Measurements from ENCODE around the gene ABHD16A.
A peak's percentile ranks its signal among the peaks of the same experiment; 100 is the strongest.

Gene ABHD16A

DNA sequence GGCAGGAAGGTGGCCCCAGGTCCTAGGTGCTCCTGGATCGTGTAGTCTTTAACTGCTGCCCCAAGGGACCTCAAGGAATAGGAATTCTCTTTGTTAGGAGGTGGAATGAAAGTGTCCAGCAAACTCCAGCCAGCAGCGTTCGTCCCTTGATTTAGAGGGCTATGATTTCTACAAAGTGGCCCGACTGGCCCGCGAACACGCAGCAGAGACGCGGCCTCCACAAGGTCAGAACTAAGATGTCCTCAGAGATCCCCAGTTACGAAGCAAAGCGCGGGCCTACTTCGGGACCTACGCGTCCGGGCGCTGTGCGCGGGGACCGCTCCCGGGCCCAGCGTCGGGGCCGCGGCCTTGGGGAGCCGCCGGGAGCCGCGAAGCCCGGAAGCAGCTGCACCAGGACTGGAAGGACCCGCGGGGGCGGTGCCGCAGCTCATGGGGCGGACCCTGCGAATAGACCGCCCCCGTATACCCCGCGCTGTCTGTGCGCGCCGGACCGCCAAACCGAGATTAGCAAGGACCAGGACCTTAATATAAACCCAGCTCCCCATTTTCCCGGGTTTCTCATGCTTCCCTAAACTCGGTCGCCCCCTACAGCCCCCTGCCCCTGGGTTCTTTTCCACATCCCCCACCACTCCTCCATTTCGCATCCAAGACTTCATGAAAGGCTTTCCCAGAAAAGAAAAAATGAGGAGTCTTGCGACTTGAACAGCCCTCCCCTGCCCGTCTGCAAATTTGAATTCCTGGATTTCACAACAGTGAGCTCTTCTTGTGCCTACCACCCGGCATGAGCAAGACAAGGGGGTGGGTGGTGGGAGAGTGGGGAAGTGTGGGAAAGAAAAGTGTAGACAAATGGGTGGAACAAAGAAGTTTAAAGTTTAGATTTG, 42.5 kb downstream of the ABHD16A start, which contains the start of gene C6orf47:
Gene C6orf47 (minus strand): TSS at position 398 of the 881 bp plus-strand sequence. CDS start 831 bp downstream, outside the sequence.
- DNase-seq: peak; percentile 79 to 87

DNA sequence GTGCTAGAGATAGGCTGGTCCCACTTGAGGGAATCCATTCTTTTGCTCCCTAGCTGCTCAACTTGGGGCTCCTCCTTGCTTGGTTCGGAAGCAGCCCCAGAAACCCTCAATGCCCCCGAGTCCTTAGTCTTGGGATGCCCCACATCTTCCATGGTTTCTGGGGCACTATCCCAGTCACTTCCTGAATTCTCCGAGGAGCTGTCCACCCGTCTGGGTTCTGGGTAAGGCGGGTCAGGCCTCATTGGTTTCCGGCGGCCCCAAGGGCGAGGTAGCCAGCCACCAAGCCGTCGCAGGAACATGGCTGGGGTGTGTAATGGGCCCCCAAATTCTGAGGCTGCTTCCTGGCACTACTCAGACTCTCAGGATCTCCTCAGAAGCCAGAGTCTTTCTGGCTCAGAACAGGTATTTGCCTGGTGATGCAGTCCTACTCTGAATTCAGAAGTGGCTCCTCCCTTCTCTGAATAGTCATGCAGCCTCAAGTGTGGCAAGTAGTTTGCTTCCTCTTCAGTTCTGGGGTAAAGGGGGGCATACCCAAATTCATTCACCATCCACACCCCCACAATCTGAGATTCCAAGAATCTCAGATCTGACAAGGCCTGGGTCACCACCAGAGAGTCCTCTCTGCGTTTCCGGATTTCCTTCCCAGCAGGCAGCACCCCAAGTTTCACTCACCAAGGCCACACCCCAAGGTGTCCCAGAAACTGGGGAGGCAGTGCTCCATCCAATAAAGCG, 43.3 kb downstream of the ABHD16A start:
- no peak for DNase-seq

DNA sequence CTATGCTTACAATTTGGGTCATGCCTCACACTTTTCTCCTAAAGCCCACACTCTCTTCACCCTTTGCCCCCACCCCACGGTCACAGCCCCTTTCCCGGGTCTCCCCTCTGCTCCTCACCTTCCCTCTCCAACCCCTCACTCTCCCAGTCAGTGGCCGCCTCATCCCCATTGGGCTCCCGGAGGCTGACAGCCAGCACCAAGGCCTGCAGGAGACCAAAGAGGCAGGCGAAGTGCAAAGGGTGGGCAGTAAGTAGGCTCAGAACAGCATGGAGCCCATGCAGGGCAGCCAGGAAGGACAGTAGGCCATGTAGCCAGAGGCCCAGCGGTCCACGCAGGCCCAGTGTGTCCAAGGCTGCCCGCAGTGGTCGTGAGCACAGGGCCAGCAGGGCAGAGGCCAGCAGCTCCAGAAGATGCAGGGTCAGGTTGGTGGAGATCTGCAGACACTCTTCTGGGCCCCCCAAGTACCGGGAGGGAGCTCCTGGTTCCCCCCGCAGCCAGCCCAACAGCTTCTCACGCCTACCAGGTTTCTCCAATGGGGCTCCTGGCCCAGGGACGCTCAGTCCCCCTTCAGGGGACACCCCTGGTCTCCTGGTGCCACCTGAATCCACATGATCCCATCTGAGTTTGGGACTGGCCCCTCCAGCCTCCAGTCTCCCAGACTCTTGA, 44.0 kb downstream of the ABHD16A start:
- DNase-seq: no peak

DNA sequence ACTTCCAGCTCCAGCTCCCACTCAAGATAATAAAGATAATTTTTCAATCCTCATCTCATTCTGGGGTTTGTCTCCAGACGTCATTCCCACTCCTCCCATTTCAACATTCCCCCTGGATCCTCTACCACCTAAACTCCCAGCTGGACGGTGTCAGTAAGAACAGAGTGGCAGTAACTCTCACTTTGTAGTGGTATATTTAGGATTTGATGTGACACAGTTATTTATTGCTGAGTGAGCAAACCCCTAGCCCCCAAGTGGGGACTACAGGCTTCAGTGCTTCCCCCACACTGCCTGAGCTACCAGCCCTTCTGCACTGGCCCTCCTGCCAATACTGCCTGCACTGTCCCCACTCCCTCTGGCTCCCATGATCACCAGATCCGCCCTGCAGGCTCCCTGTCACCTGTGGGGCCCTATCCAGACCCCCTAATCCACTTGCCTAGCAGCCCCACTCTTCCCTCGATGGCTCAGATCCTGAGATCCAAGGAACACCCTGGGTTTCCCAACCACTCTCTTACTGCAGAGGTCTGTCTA, 44.9 kb downstream of the ABHD16A start:
- no peak for DNase-seq

DNA sequence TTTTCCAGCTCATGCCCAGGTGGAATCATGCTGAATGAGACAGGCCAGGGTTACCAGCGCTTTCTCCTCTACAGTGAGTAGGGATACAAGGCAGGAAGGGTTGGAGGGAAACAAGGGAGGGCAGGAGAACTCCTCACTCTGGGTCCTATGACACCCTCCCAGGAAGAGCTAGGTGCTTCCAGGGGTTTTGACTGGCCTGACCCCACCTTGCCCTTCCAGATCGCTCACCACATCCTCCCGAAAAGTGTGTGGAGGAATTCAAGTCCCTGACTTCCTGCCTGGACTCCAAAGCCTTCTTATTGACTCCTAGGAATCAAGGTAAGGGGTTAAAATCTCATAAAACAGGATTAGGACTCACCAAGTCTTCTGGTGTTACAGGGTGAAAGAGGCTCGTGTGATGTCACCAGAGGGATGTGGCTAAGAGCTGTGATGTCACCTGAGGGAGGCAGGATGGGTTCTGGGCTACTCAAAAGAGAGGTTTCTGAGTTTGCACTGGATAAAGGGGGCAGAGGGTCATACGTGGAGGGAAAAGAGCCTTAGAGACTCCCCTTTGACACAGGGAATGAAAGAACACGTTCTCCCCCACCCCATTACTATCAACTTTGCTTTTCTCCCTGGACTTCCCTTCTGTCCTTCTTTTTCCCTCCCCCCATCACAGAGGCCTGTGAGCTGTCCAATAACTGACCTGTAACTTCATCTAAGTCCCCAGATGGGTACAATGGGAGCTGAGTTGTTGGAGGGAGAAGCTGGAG, 45.5 kb downstream of the ABHD16A start:
- no peak for DNase-seq

DNA sequence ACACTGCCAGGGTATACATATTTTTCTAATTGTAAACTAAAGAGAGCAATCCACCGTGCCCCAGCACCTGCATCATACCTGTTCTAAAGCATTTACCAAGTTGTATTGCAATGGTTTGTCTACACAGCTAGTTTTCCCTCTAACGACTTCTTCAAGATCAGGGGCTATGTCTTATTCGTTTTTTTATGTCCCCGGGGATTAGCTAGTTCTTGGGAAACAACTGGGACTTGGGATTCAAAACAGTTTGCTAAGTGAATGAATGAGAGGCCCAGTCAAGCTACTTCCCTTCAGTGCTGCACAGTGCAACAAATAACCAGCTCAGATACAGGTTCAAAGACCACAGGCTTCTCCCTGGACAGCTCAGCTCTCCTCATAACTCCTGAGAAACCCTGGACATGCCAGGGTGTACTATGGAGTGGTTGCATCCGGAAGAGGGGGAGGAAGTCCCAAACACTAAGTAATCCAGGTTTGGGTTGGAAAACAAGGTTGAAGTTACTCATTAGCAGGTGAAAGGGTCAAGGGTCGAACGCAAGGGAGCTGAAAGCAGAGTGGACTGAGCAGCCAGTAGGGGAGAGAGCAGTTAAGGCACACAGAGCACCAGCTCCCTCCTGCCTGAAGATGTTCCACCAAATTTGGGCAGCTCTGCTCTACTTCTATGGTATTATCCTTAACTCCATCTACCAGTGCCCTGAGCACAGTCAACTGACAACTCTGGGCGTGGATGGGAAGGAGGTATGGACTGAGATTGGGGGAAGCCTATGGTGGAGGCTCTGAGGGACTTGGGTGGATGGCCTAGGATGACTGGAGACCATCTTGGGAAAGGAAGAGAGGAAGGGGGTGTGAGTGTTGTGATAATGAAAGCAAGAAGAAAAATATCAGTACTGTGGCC, 47.5 kb downstream of the ABHD16A start, which contains the start of gene APOM:
Gene APOM (plus strand): TSS at position 546 of the 889 bp plus-strand sequence. CDS start 73 bp downstream, at position 619.
- no peak for DNase-seq

DNA sequence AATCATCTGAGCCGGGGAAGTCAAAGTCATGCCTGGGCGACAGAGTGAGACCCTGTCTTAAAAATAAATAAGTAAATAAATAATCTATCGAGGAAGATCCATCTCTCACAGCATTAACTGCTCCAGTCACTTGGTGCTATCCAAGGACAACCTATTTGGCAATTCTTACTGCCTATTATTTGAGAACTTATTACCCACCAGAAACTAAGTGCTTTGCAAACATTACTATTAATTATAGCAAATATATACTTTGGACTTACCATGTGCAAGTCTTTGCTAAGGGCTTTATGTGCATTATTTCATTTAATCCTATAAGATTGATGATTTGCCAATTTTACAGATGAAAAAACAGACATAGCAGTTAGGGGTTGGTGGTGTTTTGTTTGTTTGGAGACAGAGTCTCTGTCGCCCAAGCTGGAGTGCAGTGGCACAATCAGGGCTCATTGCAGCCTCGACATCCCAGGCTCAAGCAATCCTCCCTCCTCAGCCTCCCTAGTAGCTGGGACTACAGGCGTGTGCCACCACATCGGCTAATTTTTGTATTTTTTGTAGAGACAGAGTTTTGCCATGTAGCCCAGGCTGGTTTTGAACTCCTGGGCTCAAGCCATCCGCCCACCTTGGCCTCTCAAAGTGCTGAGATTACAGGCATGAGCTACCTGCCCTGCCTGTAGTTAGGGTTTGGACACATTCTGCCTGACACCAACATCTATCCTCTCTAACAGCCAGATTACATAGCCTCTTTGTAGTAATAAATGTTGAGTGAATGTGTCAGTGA, 48.4 kb downstream of the ABHD16A start:
- DNase-seq: no peak

DNA sequence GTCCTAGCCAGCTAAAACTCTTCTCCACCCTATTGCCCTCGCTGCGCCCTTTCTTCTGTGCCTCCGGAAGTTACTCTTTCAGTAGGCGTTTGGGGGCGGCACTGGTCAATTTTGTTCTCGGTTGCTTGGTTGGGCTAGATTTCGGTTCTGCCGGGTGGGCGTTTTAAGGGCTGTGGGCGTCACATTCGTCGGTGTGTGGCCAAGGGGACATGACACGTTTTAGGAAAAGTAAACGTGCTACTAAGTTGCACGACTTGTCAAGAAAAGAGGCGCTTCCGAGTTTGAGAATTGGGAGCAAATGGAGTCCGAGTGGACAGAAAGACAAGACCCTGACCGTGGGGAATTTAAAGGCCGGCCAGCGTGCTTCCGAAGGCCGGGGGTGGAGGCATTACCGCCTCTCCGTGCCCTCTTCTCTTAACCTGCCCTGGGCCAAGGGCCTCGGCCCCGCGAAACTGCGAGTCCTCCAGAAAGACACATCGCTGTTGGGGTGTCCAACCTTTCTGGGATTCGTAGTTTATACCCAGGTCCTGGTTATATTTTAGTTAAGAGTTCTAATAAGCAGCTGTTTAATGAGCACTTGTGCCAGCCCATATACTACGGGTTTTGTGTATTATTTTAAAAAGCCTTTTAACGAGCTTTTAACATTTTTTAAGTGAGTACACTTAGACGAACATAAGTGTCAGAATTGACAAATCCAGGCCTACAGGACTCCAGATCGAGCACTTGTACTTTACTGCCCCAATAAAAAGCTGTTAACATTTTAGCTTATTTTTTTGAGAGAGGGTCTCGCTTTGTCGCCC, 50.0 kb downstream of the ABHD16A start:
- DNase-seq: peak; percentile 94 to 97

DNA sequence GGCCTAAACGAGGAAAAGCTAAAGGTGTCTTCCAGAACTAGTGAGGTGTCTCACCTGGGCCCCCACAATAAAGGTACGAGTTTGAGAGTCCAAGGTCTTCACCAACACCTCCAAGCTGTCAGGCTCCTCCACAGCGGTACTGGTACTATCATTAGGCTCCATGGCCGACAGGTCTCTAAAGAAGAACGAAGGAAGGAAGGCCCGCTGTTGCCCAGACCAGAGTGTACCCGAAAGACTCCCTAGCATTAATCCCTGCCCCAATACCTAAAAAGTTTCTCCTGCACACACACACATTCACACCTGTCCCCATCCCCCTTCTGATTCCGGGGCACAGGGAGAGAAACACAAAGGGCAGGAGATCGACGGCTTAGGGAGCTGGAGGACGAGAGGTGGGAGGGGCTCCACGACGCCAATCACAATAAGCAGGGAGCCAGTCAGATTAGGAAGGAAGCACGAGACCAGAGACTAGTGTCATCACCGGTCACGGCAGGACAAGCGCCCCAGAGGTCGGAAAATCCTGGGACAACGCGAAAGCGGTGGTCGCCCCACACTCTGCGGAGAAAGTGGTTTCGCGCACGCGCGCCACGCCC, 51.4 kb downstream of the ABHD16A start:
- DNase-seq: peak; percentile 31 to 65

DNA sequence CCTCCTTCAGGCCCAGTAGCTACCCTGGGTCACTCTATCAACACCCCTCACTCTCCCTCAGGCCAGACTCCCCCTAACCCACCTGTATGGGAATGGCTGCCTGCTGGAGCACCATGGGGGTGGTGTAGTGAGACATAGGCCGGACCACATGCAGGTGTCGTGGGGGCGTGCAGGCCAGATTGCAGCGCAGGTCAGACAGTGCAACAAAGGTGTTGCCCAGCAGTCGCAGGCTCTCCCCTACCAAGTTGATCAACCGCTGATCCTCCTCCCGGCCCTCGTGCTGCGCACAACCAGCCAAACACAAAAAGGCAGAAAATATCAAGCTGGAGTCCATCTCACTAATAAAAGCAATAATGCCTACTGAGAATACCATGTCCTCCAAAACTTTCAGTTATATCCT, 57.8 kb downstream of the ABHD16A start:
- no peak for DNase-seq

DNA sequence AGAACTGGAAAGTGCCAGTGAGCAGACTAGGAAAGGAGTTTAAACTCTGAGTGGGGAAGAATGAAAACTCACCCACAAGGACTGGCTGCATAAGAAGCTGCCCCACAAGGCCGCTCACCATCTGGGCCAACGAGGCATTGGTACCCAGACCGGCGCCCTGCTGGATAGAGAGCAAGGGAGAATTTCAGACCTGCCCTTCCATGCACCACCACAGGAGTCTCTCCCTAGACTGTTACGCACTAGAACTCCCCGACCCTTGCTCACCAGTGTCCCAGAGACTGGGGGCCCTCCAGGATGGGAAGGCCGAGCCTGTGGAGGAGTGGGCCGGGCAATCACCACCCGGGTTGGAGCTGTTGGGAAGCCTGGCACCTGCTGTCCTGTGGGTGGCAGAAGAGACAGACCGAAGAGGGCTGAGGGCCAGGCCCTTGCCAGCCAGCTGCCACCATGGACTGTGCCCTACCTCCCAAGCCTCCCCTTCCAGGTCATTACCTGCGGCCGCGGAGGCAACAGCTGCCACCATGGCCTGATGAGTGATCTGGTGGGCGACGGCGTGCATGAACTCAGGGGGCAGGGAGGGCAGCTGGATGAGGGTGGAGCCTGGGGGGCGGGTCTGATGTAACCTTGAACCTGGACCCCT, 59.2 kb downstream of the ABHD16A start:
- no peak for DNase-seq

DNA sequence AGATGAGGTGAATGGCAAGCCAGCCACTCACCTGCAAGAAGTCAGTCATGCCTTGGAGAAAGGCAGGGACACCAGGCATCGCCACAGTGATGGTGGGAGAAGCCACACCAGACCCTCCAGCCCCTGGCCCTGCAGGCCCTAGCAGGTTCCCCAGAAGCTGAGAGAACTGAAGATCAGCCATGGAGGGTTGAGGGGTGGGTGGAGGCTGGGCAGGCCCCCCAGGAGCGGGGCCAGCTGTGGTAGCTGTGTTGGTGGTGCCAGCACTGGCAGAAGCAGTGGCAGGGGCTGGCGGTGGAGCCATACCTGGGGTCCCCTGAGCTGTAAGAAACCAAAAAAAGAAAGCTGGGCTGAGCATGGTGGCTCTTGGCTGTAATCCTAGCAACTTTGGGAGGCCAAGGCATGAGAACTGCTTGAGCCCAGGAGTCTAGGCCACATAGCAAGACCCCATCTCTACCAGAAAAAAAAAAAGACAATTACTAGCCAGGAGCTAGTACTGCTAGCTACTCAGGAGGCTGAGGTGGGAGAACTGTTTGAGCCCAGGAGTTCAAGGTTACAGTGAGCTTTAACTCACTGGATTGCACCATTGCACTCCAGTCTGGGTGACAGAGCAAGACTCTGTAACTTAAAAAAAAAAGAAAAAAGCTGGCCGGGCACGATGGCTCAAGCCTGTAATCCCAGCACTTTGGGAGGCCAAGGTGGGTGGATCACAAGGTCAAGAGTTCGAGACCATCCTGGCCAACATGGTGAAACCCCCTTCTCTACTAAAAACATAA, 60.1 kb downstream of the ABHD16A start:
- DNase-seq: no peak

DNA sequence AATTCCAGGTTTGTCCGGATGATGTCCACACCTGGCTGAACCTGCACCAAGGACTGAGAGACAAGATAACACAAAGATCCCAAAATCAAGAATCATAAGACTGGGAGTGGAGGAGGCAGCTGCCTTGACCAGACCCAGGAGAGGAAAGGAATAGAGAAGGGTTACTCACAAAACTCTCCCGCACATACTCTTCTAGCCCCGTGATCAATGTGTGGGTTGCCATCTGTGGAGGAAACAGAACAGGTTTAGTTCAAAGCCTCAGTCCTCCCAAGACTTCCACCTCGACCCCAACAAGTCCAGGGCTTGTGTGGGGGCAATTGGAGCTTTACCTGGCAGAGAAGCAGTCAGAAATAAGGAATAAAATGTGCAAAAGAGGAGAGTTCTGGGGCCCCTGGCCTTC, 61.8 kb downstream of the ABHD16A start:
- no peak for DNase-seq

DNA sequence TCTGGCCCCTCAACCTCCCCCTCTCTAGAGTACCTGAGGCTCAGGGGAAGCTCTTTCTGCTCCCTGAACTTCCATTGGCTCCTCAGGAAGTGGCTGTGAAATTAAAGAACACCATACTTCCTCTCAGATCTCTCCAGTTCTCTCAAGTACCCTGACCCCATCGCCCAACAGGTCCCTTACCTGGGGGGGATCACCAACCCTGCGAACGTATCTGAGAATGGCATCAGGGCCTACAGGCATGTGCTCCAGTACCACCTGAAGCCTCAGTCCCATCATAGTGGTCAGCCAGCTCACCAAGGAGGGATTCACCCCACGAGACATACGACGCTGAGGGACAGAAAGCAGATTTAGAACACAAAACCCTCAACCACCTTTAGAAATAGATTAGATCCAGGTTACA, 62.5 kb downstream of the ABHD16A start:
- no peak for DNase-seq

DNA sequence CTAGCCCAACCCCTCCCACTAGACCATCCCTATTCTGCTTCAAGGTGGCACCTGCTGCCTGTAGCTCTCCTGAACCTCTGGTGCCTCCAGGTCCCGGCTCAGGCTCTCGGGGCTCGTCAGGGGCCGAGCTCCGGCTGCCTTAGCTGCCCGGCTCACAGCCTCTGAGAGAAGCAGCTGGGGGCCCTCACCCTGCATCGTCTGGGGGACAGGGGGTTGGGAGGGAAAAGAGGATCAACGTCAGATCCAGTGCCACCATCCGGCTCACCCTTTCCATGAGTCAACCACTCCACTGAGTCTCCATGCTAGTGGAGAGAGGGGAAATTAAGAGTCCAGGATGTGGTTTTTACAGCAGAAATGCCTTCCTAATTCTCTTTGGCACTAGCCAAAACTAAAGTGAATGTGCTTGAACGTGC, 63.7 kb downstream of the ABHD16A start:
- DNase-seq: no peak

DNA sequence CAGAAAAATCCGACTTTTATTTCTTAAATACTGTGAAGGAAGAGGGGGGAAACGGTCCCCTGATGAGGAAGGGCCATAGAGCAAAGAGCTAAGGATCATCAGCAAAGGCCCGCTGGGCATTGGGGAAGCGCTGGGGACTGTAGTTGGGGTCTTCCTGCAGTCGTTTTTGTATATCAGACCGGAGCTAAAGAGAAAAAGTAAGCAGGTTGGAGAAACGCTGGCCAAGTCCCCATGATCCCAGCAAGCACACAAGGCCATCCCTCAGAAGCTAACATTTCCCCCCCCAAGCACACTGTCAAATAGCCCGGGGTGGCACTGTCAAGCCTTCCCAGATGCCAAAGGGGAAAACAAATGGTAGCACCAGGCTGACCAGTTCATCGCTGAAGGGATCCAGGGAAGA, 64.1 kb downstream of the ABHD16A start:
- no peak for DNase-seq
